Lower leg skin (tissue), 4 donors: ENCODE measurements around the gene SBK3. TPM values are rescaled to one million over a fixed set of nuclear protein-coding genes. Genes with fewer than 3 reads are reported as not detected.
"Not testable (repeated sequence)": the region's sequence is repeated elsewhere in the genome, so short reads cannot be mapped to it uniquely, and the experiment has no call there.

Source experiments
- DNase-seq, 2 donors: peaks; one replicate each; pipeline ENCODE4 v3.0.0-alpha.2; 2019; ENCODE audit warnings: low spot score in 2 of 2
- H3K4me3 ChIP-seq: fragments of 200-600 bp; sonication (generic); 2 replicates; pipeline ENCODE4 v1.5.1; 2017; ENCODE audit warnings: mild to moderate bottlenecking, low read depth; ENCODE audit not compliant: poor library complexity, severe bottlenecking
- POLR2A ChIP-seq, 2 donors: fragments of 450-650 bp; IDR thresholded peaks; one replicate each; pipeline ENCODE4 v1.6.1; 2016 to 2017; ENCODE audit warnings: antibody characterized with exemption in 2 of 2, mild to moderate bottlenecking in 1 of 2, moderate library complexity in 1 of 2
- WGBS, 2 donors: methylation state at CpG; one replicate each; pipeline ENCODE4 v1.1.5; 2018; 5-methylcytosine and 5-hydroxymethylcytosine counted together
- intact Hi-C: fragments of 100-400 bp; cut with DNase I; formaldehyde crosslinking; loops from one replicate; pipeline ENCODE4 v1.15.0; 2023; ENCODE audit warnings: low total_unique reads
- total RNA-seq, 4 donors: library from RNA; depleted of rRNA; stranded (reverse); fragments of >200 nt; gene quantifications; one replicate each; pipeline ENCODE4 v1.1.0, GENCODE V29; 2016
- TF ChIP-seq, protein P1 (sequence below), 3 donors: fragments of 450-650 bp; IDR thresholded peaks; one replicate each; pipeline ENCODE4 v1.5.1; 2016; ENCODE audit warnings: antibody characterized with exemption in 3 of 3, mild to moderate bottlenecking in 3 of 3, moderate library complexity in 2 of 3

SBK3 gene
- total RNA-seq, 4 donors from 2014 or later = 0.26 TPM; not detected in 3

DNA sequence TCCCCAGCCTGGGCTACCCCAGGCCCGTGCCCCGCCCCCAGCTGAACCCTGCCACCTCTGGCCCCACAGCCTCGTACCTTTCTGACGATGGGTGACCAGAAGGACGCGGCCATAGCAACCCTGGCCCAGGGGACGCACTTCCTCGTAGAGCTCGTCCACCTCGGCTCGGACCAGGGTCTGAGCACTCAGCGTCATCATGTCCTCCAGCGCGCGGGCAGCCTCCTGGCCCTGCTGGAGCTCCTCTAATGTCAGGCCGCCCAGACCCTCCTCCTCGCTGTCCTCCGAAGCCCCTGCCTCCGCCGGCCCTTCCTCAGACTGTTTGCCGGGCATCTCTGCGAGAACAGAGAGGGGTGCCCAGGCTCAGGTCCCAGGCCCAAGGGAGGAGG lies 9.4 kb downstream of the SBK3 start:
- 87 to 89% methylated on average over 22 of the region's 22 CpGs for WGBS, 2 donors
- intact Hi-C loops = no loop called here
- TF ChIP-seq POLR2A (IDR thresholded peaks at IDR 0.05) = no peak
- TF ChIP-seq, protein P1, sequence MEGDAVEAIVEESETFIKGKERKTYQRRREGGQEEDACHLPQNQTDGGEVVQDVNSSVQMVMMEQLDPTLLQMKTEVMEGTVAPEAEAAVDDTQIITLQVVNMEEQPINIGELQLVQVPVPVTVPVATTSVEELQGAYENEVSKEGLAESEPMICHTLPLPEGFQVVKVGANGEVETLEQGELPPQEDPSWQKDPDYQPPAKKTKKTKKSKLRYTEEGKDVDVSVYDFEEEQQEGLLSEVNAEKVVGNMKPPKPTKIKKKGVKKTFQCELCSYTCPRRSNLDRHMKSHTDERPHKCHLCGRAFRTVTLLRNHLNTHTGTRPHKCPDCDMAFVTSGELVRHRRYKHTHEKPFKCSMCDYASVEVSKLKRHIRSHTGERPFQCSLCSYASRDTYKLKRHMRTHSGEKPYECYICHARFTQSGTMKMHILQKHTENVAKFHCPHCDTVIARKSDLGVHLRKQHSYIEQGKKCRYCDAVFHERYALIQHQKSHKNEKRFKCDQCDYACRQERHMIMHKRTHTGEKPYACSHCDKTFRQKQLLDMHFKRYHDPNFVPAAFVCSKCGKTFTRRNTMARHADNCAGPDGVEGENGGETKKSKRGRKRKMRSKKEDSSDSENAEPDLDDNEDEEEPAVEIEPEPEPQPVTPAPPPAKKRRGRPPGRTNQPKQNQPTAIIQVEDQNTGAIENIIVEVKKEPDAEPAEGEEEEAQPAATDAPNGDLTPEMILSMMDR (IDR thresholded peaks at IDR 0.05) = no peak
- DNase-seq = no peak
- H3K4me3 ChIP-seq = no peak overlapping the region

DNA sequence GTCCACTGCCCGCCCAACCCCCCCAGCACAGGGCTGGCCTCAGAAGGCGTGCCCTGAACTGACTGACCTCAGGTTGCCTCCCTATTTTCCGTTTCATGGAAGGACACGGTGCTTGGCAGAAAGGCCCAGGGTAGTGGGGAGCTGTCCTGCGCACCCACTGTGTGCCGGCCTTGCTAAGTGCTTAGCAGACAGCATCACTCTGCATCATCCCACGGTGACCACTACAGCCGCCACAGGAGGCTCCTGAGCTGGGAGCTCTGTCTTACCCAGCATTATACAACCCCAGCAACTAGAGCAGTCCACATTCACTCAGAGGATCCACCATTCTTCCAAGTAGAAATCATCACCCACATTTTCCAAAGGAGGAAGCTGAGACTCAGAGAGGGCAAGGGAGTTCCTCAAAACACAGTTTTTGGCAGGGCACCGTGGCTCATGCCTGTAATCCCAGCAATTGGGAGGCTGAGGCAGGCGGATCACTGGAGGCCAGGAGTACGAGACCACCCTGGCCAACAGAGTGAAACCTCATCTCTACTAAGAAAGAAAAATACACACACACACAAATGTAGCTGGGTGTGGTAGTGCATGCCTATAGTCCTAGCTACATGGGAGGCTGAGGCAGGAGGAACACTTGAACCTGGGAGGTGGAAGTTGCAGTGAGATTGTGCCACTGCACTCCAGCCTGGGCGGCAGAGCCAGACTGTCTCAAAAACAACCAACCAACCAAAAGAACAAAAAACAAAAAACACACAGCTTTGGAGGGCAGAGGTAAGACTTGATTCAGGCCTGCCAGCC lies 10.0 kb downstream of the SBK3 start:
- no peak overlapping the region for H3K4me3 ChIP-seq
- TF ChIP-seq POLR2A (IDR thresholded peaks at IDR 0.05) = no peak
- TF ChIP-seq, protein P1 (IDR thresholded peaks at IDR 0.05) = no peak
- 76 to 80% methylated on average over 12 of the region's 12 CpGs for WGBS, 2 donors
- DNase-seq = no peak
- intact Hi-C loops = no loop called here

DNA sequence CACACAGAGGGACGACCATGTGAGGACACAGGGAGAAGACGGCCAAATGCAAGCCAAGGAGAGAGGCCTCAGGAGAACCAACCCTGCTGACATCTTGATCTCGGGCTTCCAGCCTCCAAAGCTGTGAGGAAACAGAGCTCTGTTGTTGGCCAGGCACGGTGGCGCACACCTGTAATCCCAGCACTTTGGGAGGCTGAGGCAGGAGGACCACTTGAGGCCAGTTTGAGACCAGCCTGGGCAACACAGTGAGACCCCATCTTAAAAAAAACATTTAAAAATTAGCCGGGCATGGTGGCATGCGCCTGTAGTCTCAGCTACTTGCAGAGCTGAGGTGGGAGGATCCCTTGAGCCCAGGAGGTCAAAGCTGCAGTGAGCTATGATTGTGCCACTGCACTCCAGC lies 11.1 kb downstream of the SBK3 start:
- DNase-seq, H3K4me3 ChIP-seq, intact Hi-C loops: not testable (repeated sequence)
- WGBS, 2 donors = 94% methylated on average over 7 of the region's 7 CpGs

DNA sequence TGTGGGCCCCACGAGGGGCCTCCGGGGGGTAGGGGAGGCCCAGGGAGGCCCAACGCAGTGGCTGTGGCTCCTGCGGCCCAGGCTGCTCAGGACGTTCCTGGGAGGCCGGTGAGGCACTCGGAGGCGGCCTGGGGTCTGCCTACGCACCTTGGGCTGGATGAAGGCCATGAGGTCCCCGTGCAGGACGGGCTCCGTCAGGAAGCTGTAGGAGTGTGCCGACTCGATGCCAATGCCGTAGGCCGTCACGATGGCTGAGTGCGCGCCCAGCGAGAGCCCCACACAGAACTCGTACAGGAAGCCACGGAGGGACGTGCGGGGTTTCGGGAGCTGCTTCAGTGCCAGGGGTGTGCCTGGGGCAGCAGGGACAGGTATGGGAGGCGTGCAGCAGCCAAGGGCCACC lies 14.3 kb downstream of the SBK3 start:
- WGBS, 2 donors = 74 to 83% methylated on average over 22 to 25 of the region's 26 CpGs
- intact Hi-C loops = no loop called here
- DNase-seq = no peak
- no peak overlapping the region for H3K4me3 ChIP-seq
- TF ChIP-seq, protein P1 (IDR thresholded peaks at IDR 0.05) = no peak
- TF ChIP-seq POLR2A (IDR thresholded peaks at IDR 0.05) = no peak

DNA sequence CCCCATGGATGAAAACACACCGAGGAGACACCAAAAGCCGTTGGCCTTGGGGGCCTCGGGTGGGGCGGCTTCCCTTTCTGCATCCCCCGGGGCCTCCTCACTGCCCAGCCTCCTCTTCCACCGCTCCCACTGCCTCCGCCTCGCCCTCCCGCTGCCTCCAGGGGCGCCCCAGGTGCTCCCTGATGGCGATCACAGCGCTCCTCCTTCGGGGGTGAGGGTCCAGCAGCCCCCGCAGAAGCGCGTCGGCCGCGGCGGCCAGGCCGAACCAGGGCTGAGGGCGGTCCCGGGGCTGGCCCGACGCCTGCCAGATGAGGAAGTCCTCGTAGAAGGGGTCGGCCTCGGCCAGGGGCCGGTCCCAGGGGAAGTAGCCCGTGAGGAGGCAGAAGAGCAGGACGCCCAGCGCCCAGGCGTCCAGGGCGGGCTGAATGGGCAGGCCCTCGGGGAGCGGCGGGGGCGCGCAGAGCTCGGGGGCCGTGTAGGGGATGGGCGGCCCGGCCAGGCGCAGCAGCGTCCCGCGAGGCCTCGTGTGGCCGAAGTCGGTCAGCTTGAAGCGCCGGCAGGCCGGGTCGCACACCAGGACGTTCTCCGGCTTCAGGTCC lies 15.6 kb downstream of the SBK3 start:
- intact Hi-C loops = no loop called here
- H3K4me3 ChIP-seq = no peak overlapping the region
- 83 to 92% methylated on average over 28 to 50 of the region's 56 CpGs for WGBS, 2 donors
- DNase-seq = no peak
- TF ChIP-seq, protein P1 (IDR thresholded peaks at IDR 0.05) = no peak
- TF ChIP-seq POLR2A (IDR thresholded peaks at IDR 0.05) = no peak

DNA sequence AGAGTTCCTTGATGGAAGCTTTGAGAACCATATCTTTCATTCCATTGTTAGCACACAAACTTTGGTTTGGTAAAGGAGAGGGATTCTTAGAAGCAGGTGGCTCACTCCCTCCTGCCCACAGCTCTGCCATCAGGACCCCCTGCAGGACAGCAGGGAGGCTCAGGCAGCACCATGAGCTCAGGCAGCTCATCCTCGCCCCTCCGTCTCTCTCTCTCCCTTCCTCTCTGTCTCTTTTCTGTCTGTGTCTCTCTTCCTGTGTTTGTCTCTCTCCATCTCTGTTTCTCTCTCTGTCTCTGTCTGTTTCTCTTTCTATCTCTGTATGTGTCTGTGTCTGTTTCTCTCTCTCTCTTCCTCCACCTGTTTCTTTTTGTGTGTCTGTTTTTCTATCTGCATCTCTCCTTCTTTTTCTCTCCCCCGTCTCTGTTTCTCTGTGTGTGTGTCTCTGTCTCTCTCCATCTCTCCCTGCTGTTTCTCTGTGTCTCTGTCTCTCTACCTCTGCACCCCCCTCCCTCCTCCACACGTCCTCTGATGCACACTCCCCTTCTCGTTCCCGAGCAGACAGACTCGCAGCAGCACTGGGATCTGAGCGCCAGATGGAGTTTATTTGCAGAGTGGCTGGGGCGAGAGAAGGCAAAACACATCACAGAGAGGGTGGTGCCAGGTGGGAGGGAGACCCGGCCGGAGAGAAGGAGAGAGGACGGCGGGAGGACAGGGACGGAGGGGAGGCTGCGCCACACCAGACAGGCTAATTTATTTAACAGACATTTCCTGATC lies 17.1 kb downstream of the SBK3 start:
- no peak for DNase-seq
- TF ChIP-seq, protein P1 (IDR thresholded peaks at IDR 0.05) = no peak
- no peak for TF ChIP-seq POLR2A (IDR thresholded peaks at IDR 0.05)
- intact Hi-C loops = no loop called here
- no peak overlapping the region for H3K4me3 ChIP-seq
- WGBS, 2 donors = 21 to 31% methylated on average over 15 of the region's 15 CpGs
